Hepatocyte (in vitro differentiated cells): ENCODE data around the gene SHE.

ENCODE experiments used
- CTCF ChIP-seq: fragments of 200-600 bp; sonication (generic); IDR thresholded peaks from 2 replicates; pipeline ENCODE4 v1.5.1; 2016; ENCODE audit warnings: antibody characterized with exemption, mild to moderate bottlenecking; ENCODE audit not compliant: poor library complexity
- EZH2 ChIP-seq: fragments of 200-600 bp; sonication (generic); IDR thresholded peaks from 2 replicates; pipeline ENCODE4 v1.6.1; 2016; ENCODE audit warnings: antibody characterized with exemption, mild to moderate bottlenecking, borderline replicate concordance
- EZH2phosphoT487 ChIP-seq: fragments of 200-600 bp; sonication (generic); IDR thresholded peaks from one replicate; pipeline ENCODE4 v1.6.1; 2018; ENCODE audit warnings: antibody characterized with exemption, mild to moderate bottlenecking, low read depth, moderate library complexity; ENCODE audit not compliant: unreplicated experiment, severe bottlenecking

- TF ChIP-seq EZH2phosphoT487, result no peak
- TF ChIP-seq CTCF, result no peak
- TF ChIP-seq EZH2, result no peak
Measured at GRCh38 chr1:154502744-154503115, 518 bp upstream of the SHE start.
